Right lobe of liver (tissue), 6 donors: ENCODE data around the gene ADARB1. TPM values are rescaled to one million over a fixed set of nuclear protein-coding genes. Genes with fewer than 3 reads are reported as not detected.
"Not testable (repeated sequence)": the region's sequence is repeated elsewhere in the genome, so short reads cannot be mapped to it uniquely, and the experiment has no call there.

ENCODE experiments used
- ATAC-seq, 4 donors: fragments of 200-7000 bp; cut with Tn5 transposase; one replicate each; pipeline ENCODE4 v1.9.1; 2020; ENCODE audit warnings: mild to moderate bottlenecking in 4 of 4, moderate library complexity in 4 of 4
- DNase-seq, 3 donors: peaks; one replicate each; pipeline ENCODE4 v3.0.0-alpha.2; 2020
- H3K27ac ChIP-seq, 3 donors: fragments of 200-600 bp; one replicate each; pipeline ENCODE4 v1.8.0; 2022
- H3K27me3 ChIP-seq, 2 donors: fragments of 200-600 bp; one replicate each; pipeline ENCODE4 v1.8.0; 2022
- H3K36me3 ChIP-seq, 4 donors: fragments of 200-600 bp; sonication (generic) in 1 of 4; one replicate each; pipeline versions ENCODE4 v1.5.1 to v1.8.0; 2017 to 2022; ENCODE audit warnings: control low read depth in 1 of 4
- H3K4me1 ChIP-seq, 4 donors: fragments of 200-600 bp; sonication (generic) in 1 of 4; one replicate each; pipeline versions ENCODE4 v1.5.1 to v1.8.0; 2017 to 2022; ENCODE audit warnings: control low read depth in 1 of 4
- H3K4me3 ChIP-seq, 3 donors: fragments of 200-600 bp; one replicate each; pipeline ENCODE4 v1.8.0; 2022
- H3K9me3 ChIP-seq, 4 donors: fragments of 200-600 bp; sonication (generic) in 1 of 4; one replicate each; pipeline versions ENCODE4 v1.5.1 to v1.8.0; 2017 to 2022; ENCODE audit warnings: control low read depth in 1 of 4
- CTCF ChIP-seq, 4 donors: fragments of 200-600 bp in 3 of 4; fragments of 450-650 bp in 1 of 4; IDR thresholded peaks; one replicate each; pipeline versions ENCODE4 v1.5.1 to v1.8.0; 2016 to 2022; ENCODE audit warnings: antibody characterized with exemption in 4 of 4, mild to moderate bottlenecking in 2 of 4
- POLR2A ChIP-seq: fragments of 450-650 bp; IDR thresholded peaks from one replicate; pipeline ENCODE4 v1.6.1; 2017; ENCODE audit warnings: antibody characterized with exemption, mild to moderate bottlenecking
- WGBS: methylation state at CpG from one replicate; pipeline ENCODE4 v1.1.6; 2018; ENCODE audit warnings: low coverage, low lambda C conversion rate; ENCODE audit not compliant: insufficient coverage; ENCODE audit errors: missing lambda C conversion rate; 5-methylcytosine and 5-hydroxymethylcytosine counted together
- intact Hi-C, 2 donors: fragments of 100-400 bp; cut with DNase I; formaldehyde crosslinking; loops; one replicate each; pipeline versions ENCODE4 v1.11.2 to v1.14.1; 2022
- long read RNA-seq: library from polyadenylated mRNA; unstranded; transcript quantifications from one replicate; pipeline ENCODE4 v2.0.0, GENCODE V29; 2019
- total RNA-seq, 6 experiments: library from RNA; depleted of rRNA in 2 of 6; stranded (reverse); fragments of >200 nt in 2 of 6; fragmentation: NEBNext Ultra II Directional in 3 of 6; extraction: Animal tissue kit (Norgen Biotek cat#: 25700) in 3 of 6; gene quantifications; one replicate each; pipeline versions ENCODE4 v1.1.0 to v1.2.4, GENCODE V29; 2016 to 2023
- donor health status: DM: no; HTN: yes; CAD: no.
- donor health status: DM: no; HTN: no; CAD: no.
- donor health status: DM: no; HTN: no; CAD: no.
- donor health status: DM: no; HTN: yes; CAD: no.
- donor health status: DM: no; HTN: yes; CAD: no.

ADARB1 gene
- total RNA-seq, result 1 to 10 TPM; 4.7 to 9.9 (median 8.6) TPM
- long read RNA-seq, result 0 reads

DNA sequence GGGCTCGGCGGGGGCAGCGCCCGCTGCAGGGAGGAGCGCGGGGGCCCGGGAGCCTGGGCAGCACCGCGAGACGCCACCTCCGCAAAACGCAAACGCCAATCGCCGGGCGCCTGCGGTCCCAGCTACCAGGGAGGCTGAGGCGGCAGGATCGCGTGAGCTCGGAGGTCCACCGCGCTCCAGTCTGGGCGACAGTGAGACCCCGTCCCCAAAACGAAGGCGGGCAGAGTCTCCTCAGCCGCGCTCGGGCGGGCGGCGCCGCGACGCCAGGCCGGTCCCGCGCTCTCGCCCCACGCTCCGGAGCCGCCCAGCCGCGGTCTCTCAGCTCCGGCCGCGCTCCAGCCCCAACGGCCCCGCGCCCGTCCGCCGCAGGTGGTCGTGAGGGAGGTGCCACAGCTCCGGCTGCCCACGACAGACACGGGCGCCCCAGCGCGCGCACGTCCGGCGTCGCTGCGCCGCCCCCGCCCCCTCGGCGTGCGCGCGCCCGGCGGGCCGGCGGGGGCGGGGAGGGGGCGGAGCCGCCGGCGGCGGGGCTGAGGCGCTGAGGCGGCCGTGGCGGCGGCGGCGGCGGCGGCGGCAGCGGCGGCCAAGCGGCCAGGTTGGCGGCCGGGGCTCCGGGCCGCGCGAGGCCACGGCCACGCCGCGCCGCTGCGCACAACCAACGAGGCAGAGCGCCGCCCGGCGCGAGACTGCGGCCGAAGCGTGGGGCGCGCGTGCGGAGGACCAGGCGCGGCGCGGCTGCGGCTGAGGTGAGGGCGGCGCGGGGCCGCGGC lies at the start of gene ADARB1:
ADARB1 (plus strand) TSS at position 533 of the 770 bp plus-strand sequence. CDS start 97,077 bp downstream, outside the sequence.
- Histone ChIP-seq H3K27me3 (no peaks in the 10 kb centered on the region), H3K4me3 (peak within 1 kb of the TSS; percentile 74 to 93 (median 80)), H3K4me1 (peaks cover 0 to 9% (median 0%) of the 10 kb centered on the region in 4 donors), H3K27ac (peak within 1 kb of the TSS; percentile 65 to 84 (median 75)), H3K9me3 (no peaks in the 10 kb centered on the region), H3K36me3 (no peaks in the 10 kb centered on the region)
- no peak for TF ChIP-seq CTCF (IDR thresholded peaks at IDR 0.05)
- TF ChIP-seq POLR2A, result peak; percentile 65
- DNase-seq, result peak; percentile 73 to 74 (median 74)
- no CpG with 5 or more reads among the region's 132 CpGs for WGBS
- ATAC-seq, result peak; percentile 79 to 90 (median 82)
- intact Hi-C loops, result no loop called here

GRCh38 chr21:45026066-45026745 lies 48.2 kb upstream of the ADARB1 start:
- no peak overlapping the region for H3K27ac ChIP-seq
- no peak for DNase-seq
- no peaks in the 10 kb centered on the region for H3K36me3 ChIP-seq
- intact Hi-C loops, result no loop called here
- TF ChIP-seq POLR2A, result no peak
- no peak for TF ChIP-seq CTCF (IDR thresholded peaks at IDR 0.05)
- H3K4me1 ChIP-seq, result no peaks in the 10 kb centered on the region
- no peak for ATAC-seq
- no peaks in the 10 kb centered on the region for H3K9me3 ChIP-seq
- no peaks in the 10 kb centered on the region for H3K27me3 ChIP-seq
- H3K4me3 ChIP-seq, result no peak overlapping the region
- 95% methylated on average over 7 of the region's 22 CpGs for WGBS

DNA sequence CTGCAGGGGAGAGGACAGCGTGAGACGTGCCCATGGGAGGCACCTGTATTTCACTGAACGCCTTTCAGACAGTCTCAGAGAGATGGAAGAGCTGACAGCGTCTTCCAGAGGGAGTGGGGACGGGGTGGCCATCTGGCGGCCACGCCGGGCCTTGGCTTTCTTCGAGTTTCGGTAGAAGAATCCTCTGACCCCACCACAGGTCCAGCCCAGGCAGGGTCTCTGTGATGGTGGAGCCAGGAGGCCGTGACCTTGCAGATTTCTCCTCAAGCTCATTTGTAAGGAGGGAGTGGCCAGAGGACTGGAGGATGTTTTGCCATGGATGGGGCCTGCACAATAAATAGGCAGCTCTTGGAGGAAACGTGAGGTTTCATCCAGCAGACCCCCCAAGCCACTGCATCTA lies 47.6 kb upstream of the ADARB1 start:
- H3K27ac ChIP-seq, result no peak overlapping the region
- no peak overlapping the region for H3K4me3 ChIP-seq
- H3K4me1 ChIP-seq, result no peaks in the 10 kb centered on the region
- intact Hi-C loops, result no loop called here
- TF ChIP-seq CTCF (IDR thresholded peaks at IDR 0.05), result no peak
- no peak for TF ChIP-seq POLR2A
- no CpG with 5 or more reads among the region's 12 CpGs for WGBS
- ATAC-seq, result no peak
- no peaks in the 10 kb centered on the region for H3K36me3 ChIP-seq
- no peak for DNase-seq
- H3K27me3 ChIP-seq, result no peaks in the 10 kb centered on the region
- no peaks in the 10 kb centered on the region for H3K9me3 ChIP-seq

DNA sequence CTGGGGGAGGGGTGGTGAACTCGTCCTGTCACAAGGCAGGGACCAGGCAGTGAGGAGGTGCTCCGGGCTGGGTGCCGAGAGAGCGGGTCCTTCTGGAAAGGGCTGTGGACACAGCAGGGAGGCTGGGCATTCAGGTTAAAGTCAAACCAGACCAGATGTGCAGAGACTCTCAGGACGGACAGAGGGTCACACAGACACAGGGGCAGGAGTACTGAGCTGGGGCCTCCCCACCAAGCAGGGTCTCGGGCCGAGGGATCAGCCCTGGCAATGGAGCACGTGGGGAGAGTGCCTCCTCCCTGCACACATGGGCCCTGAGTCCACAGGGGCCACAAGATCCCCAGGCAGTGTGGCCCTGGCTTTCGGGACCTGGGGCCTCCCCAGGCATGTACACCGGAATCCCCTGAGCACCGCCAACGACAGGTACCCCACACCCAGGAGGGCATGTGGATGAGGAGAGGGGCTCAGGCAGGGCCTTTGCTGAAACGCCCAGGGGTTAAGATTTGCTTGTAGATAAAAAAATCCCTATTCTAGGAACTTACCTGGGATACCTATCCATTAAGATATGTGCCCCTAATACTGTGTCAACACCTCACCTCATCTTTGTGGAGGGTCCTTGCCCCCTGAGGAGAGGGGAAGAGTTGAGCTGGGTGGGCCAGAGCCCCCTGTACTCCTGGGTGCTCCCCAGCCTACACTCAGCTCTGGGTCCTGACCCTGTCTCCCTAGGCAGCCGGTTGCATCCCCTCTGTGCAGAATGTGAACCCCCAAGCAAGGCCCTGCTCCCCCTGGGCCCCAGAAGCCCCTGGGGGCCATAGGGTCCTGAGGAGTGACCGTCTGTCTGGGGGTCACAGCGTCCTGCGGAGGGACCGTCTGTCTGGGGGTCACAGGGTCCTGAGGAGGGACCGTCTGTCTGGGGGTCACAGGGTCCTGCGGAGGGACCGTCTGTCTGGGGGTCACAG lies 46.9 kb upstream of the ADARB1 start:
- no peaks in the 10 kb centered on the region for H3K36me3 ChIP-seq
- intact Hi-C loops, result no loop called here
- no peak overlapping the region for H3K4me3 ChIP-seq
- H3K27me3 ChIP-seq, result no peaks in the 10 kb centered on the region
- no peaks in the 10 kb centered on the region for H3K4me1 ChIP-seq
- no CpG with 5 or more reads among the region's 21 CpGs for WGBS
- ATAC-seq (peak in 1 of 4 donors; percentile 12), DNase-seq (peak in 1 of 3 donors; percentile 49)
- TF ChIP-seq CTCF (IDR thresholded peaks at IDR 0.05) (no peak), POLR2A (no peak)
- H3K27ac ChIP-seq, result no peak overlapping the region
- no peaks in the 10 kb centered on the region for H3K9me3 ChIP-seq

GRCh38 chr21:45028645-45029044 lies 45.7 kb upstream of the ADARB1 start:
- WGBS, result 80% methylated on average over 2 of the region's 12 CpGs
- H3K27ac ChIP-seq, H3K36me3 ChIP-seq, H3K4me3 ChIP-seq, H3K4me1 ChIP-seq, intact Hi-C loops, H3K9me3 ChIP-seq, ATAC-seq, H3K27me3 ChIP-seq, DNase-seq: not testable (repeated sequence)
